ENCODE measurements around the gene SENP5. TPM values are rescaled to one million over a fixed set of nuclear protein-coding genes. Genes with fewer than 3 reads are reported as not detected.

Gene SENP5
- total and polyA plus RNA-seq, 2 of the 8 experiments (the other 6 are each of a cell fraction or from before 2014, with no cell fraction given) = 6.7 to 27.3 TPM

- TF ChIP-seq CTCF (IDR thresholded peaks at IDR 0.05; ENCODE audit: control extremely low read depth in 1 of 3, insufficient read depth in 1 of 3, low read depth in 1 of 3, low read length in 3 of 3) (no peak), GTF2F1 (IDR thresholded peaks at IDR 0.05; ENCODE audit: borderline replicate concordance, low read depth, low read length) (no peak), ZNF274 (IDR thresholded peaks at IDR 0.05; ENCODE audit: borderline replicate concordance, extremely low read depth, low read length) (no peak), SP4 (IDR thresholded peaks at IDR 0.05; ENCODE audit: low read length) (no peak), CBX5 (IDR thresholded peaks at IDR 0.05; ENCODE audit: low read depth, low read length) (no peak), FOSL1 (IDR thresholded peaks at IDR 0.05; ENCODE audit: insufficient read depth, low read depth, low read length) (no peak), CHD7 (IDR thresholded peaks at IDR 0.05; ENCODE audit: insufficient replicate concordance, low read length) (no peak), TAF7 (optimal IDR thresholded peaks at IDR 0.05; ENCODE audit: borderline replicate concordance, low read depth, low read length) (no peak), SUZ12 (IDR thresholded peaks at IDR 0.05; ENCODE audit: low read length) (no peak)
Measured at GRCh38 chr3:196949750-196950149, 82.0 kb downstream of the SENP5 start (continued).
